GM23338 (cell line): ENCODE results near the gene SNTG2. TPM values are rescaled to one million over a fixed set of nuclear protein-coding genes. Genes with fewer than 3 reads are reported as not detected.

Experiments
- ATAC-seq: fragments of 200-7000 bp; cut with Tn5 transposase; 3 replicates; pipeline ENCODE4 v1.9.1; 2020
- DNase-seq: peaks from one replicate; pipeline ENCODE4 v3.0.0-alpha.2; 2015; ENCODE audit warnings: low spot score
- H2AFZ ChIP-seq: fragments of 200-600 bp; sonication (generic); 2 replicates; pipeline ENCODE4 v1.8.0; 2016; ENCODE audit warnings: antibody characterized with exemption, mild to moderate bottlenecking, moderate library complexity
- H3F3A ChIP-seq: fragments of 200-600 bp; sonication (generic); replicated peaks from 2 replicates; pipeline ENCODE4 v1.8.0; 2017; ENCODE audit warnings: antibody characterized with exemption, mixed run types, low read depth
- H3K27ac ChIP-seq: fragments of 200-600 bp; sonication (generic); 2 replicates; pipeline ENCODE4 v1.6.1; 2016; ENCODE audit warnings: low read depth
- H3K27me3 ChIP-seq: fragments of 200-600 bp; sonication (generic); 2 replicates; pipeline ENCODE4 v1.8.0; 2016; ENCODE audit warnings: mild to moderate bottlenecking, mixed run types, moderate library complexity; ENCODE audit not compliant: insufficient read depth
- H3K36me3 ChIP-seq: fragments of 200-600 bp; sonication (generic); 2 replicates; pipeline ENCODE4 v1.8.0; 2016; ENCODE audit warnings: mild to moderate bottlenecking; ENCODE audit not compliant: insufficient read depth
- H3K4me1 ChIP-seq: fragments of 200-600 bp; sonication (generic); 2 replicates; pipeline ENCODE4 v1.8.0; 2016; ENCODE audit warnings: mild to moderate bottlenecking, moderate library complexity; ENCODE audit not compliant: insufficient read depth
- H3K4me2 ChIP-seq: fragments of 200-600 bp; sonication (generic); 2 replicates; pipeline ENCODE4 v1.7.1; 2017; ENCODE audit warnings: mixed run types
- H3K4me3 ChIP-seq: fragments of 200-600 bp; sonication (generic); 2 replicates; pipeline ENCODE4 v1.6.1; 2016; ENCODE audit warnings: mixed run types
- H3K79me2 ChIP-seq: fragments of 200-600 bp; sonication (generic); replicated peaks from 2 replicates; pipeline ENCODE4 v1.8.0; 2017; ENCODE audit warnings: mild to moderate bottlenecking; ENCODE audit not compliant: insufficient read depth
- H3K9me2 ChIP-seq: fragments of 200-600 bp; sonication (generic); 2 replicates; pipeline ENCODE4 v1.8.0; 2017; ENCODE audit not compliant: insufficient read depth
- H4K20me1 ChIP-seq: fragments of 200-600 bp; sonication (generic); replicated peaks from 2 replicates; pipeline ENCODE4 v1.8.0; 2017; ENCODE audit warnings: mild to moderate bottlenecking; ENCODE audit not compliant: insufficient read depth
- H3K27ac Mint-ChIP-seq: 2 replicates; pipeline ENCODE4 v1.8.0; 2020; ENCODE audit warnings: inconsistent platforms, mild to moderate bottlenecking, moderate library complexity, mixed read lengths
- H3K27me3 Mint-ChIP-seq: 3 replicates; pipeline ENCODE4 v1.8.0; 2022; ENCODE audit warnings: low read depth, mild to moderate bottlenecking, moderate library complexity, mixed read lengths, inconsistent platforms; ENCODE audit not compliant: insufficient read depth, poor library complexity
- H3K36me3 Mint-ChIP-seq: 3 replicates; pipeline ENCODE4 v1.8.0; 2021; ENCODE audit warnings: low read depth, mild to moderate bottlenecking, inconsistent platforms, moderate library complexity, mixed read lengths
- H3K4me1 Mint-ChIP-seq: 3 replicates; pipeline ENCODE4 v1.8.0; 2020; ENCODE audit warnings: mild to moderate bottlenecking, inconsistent platforms, mixed read lengths
- H3K4me3 Mint-ChIP-seq: 3 replicates; pipeline ENCODE4 v1.8.0; 2021; ENCODE audit warnings: moderate library complexity, mild to moderate bottlenecking, inconsistent platforms, mixed read lengths
- H3K9me3 Mint-ChIP-seq: 3 replicates; pipeline ENCODE4 v1.8.0; 2020; ENCODE audit warnings: moderate library complexity, mild to moderate bottlenecking, inconsistent platforms, mixed read lengths
- CREB1 ChIP-seq: fragments of 250-450 bp; sonication (Bioruptor Pico); IDR thresholded peaks from 2 replicates; pipeline ENCODE4 v1.5.0; 2020; ENCODE audit warnings: low read depth, mild to moderate bottlenecking, moderate library complexity
- CTCF ChIP-seq, 2 experiments: fragments of 200-600 bp in 1 of 2; sonication (generic) in 1 of 2; conservative IDR thresholded peaks; 2 replicates each; pipeline versions ENCODE4 v1.5.1 to v1.6.1; 2016 to 2017; ENCODE audit warnings: antibody characterized with exemption in 2 of 2, low read depth in 2 of 2, mild to moderate bottlenecking in 2 of 2, moderate library complexity in 1 of 2
- ETS1 ChIP-seq: IDR thresholded peaks from 2 replicates; pipeline ENCODE4 v1.6.1; 2016; ENCODE audit warnings: antibody characterized with exemption
- EZH2 ChIP-seq: fragments of 200-600 bp; sonication (generic); IDR thresholded peaks from one replicate; pipeline ENCODE4 v1.8.0; 2017; ENCODE audit warnings: antibody characterized with exemption, mild to moderate bottlenecking, low read depth; ENCODE audit not compliant: unreplicated experiment
- EZH2phosphoT487 ChIP-seq: fragments of 200-600 bp; sonication (generic); IDR thresholded peaks from one replicate; pipeline ENCODE4 v1.8.1; 2018; ENCODE audit warnings: antibody characterized with exemption; ENCODE audit not compliant: unreplicated experiment
- JUNB ChIP-seq: IDR thresholded peaks from one replicate; pipeline ENCODE4 v1.6.1; 2016; ENCODE audit warnings: antibody characterized with exemption; ENCODE audit not compliant: unreplicated experiment
- NANOG ChIP-seq: IDR thresholded peaks from 2 replicates; pipeline ENCODE4 v1.6.1; 2016; ENCODE audit warnings: antibody characterized with exemption, borderline replicate concordance
- POLR2AphosphoS5 ChIP-seq: IDR thresholded peaks from 2 replicates; pipeline ENCODE4 v1.6.1; 2016; ENCODE audit warnings: antibody characterized with exemption, low read depth
- STAT1 ChIP-seq: IDR thresholded peaks from one replicate; pipeline ENCODE4 v1.6.1; 2016; ENCODE audit warnings: antibody characterized with exemption; ENCODE audit not compliant: unreplicated experiment
- ZNF114 ChIP-seq: fragments of 250-450 bp; sonication (Bioruptor Pico); IDR thresholded peaks from 2 replicates; pipeline ENCODE4 v1.5.0; 2020; ENCODE audit warnings: mild to moderate bottlenecking, moderate library complexity
- ZNF331 ChIP-seq: fragments of 250-450 bp; sonication (Bioruptor Pico); IDR thresholded peaks from 2 replicates; pipeline ENCODE4 v1.5.0; 2020; ENCODE audit warnings: low read depth, mild to moderate bottlenecking, moderate library complexity
- ZNF462 ChIP-seq: fragments of 250-450 bp; sonication (Bioruptor Pico); IDR thresholded peaks from 2 replicates; pipeline ENCODE4 v1.5.0; 2020; ENCODE audit warnings: mild to moderate bottlenecking, moderate library complexity
- polyA plus RNA-seq: library from polyadenylated mRNA; unstranded; fragments of >200 nt; fragmentation: Nextera tagmentation; extraction: Ambion mirVana; gene quantifications from 2 replicates; pipeline ENCODE4 v1.2.1, GENCODE V29; 2016
- total RNA-seq: library from RNA; depleted of rRNA; stranded (reverse); fragments of >200 nt; shearing (Covaris generic); gene quantifications from 2 replicates; pipeline ENCODE4 v1.2.3, GENCODE V29; 2014

SNTG2 gene
- total and polyA plus RNA-seq, 2 experiments from 2014 or later, result 27.5 to 60.4 TPM

- TF ChIP-seq ETS1 (no peak), ZNF331 (CRISPR knock-in tag) (no peak), EZH2 (no peak)
Measured at GRCh38 chr2:1405967-1406366, 455.3 kb downstream of the SNTG2 start (continued).

- H3K9me3 Mint-ChIP-seq, result peaks cover 4% of the 10 kb centered on the region
- H3K79me2 ChIP-seq, result no peaks in the 10 kb centered on the region
- H3K4me1 ChIP-seq, result peaks cover 4% of the 10 kb centered on the region; the same call in 1 of the 2 replicates
- no peak overlapping the region for H2AFZ ChIP-seq
- DNase-seq (no peak), ATAC-seq (no peak)
- peaks cover 14% of the 10 kb centered on the region for H3K4me1 Mint-ChIP-seq
- no peaks in the 10 kb centered on the region for H3K9me2 ChIP-seq
- H3K36me3 ChIP-seq, result no peaks in the 10 kb centered on the region
- H3K27me3 Mint-ChIP-seq, result peaks cover 11% of the 10 kb centered on the region
- H3K4me3 Mint-ChIP-seq, result no peak overlapping the region
- H3K4me3 ChIP-seq, result no peak overlapping the region
- no peak overlapping the region for H3K4me2 ChIP-seq
- H3K27ac Mint-ChIP-seq, result no peak overlapping the region
- H3K27ac ChIP-seq, result no peak overlapping the region
- H4K20me1 ChIP-seq, result no peaks in the 10 kb centered on the region
- H3K36me3 Mint-ChIP-seq, result no peaks in the 10 kb centered on the region
- no peaks in the 10 kb centered on the region for H3F3A ChIP-seq
- H3K27me3 ChIP-seq, result no peaks in the 10 kb centered on the region
- TF ChIP-seq NANOG (no peak), CREB1 (CRISPR knock-in tag) (no peak), EZH2phosphoT487 (no peak), JUNB (no peak), ZNF331 (CRISPR knock-in tag) (no peak), STAT1 (no peak), CTCF (conservative IDR thresholded peaks at IDR 0.05; ENCODE audit: low read depth in 2 of 2) (no peak), ZNF114 (CRISPR knock-in tag) (no peak), EZH2 (no peak), ZNF462 (no peak), ETS1 (no peak), POLR2AphosphoS5 (no peak)
Measured at GRCh38 chr2:1406434-1406833, 455.8 kb downstream of the SNTG2 start.
